ENCODE data around the gene CARNS1. TPM values are rescaled to one million over a fixed set of nuclear protein-coding genes. Genes with fewer than 3 reads are reported as not detected.

The CARNS1 gene
- total RNA-seq, 1 experiment from 2014 or later = 1.1 TPM

DNA sequence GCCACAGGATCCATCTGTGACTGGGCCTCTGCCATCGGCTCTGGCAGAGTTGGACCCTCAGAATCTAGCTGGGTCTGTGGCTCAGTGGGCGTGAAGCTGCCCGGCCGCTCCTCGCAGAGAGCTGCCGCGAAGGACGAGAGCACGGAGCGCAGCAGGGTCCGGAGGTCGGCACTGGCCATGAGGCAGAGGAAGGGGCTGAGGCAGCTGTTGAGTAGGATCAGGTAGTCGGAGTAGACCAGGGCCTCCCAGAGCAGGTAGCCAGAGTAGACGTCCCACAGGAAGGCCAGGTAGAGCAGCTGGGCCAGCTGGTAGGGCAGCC is 36.1 kb downstream of the CARNS1 start:
- Histone ChIP-seq H2AFZ (ENCODE audit: low read length) (no peak overlapping the region), H4K8ac (replicated peaks; ENCODE audit: insufficient read length, low read depth, low read length) (no peak overlapping the region)
- WGBS (ENCODE audit: extremely low coverage, insufficient read length, low lambda C conversion rate) = no CpG with 5 or more reads among the region's 14 CpGs

More for the DNA sequence above, 36.1 kb downstream of the CARNS1 start:
- 0 out of 4 replicates have a peak, but pooled peaks cover 2 to 4% of the 10 kb centered on the region in 2 experiments for H3K4me1 Mint-ChIP-seq
- no peaks in the 10 kb centered on the region for H4K20me1 ChIP-seq (ENCODE audit: control insufficient read depth, insufficient read depth, insufficient read length)
- H3K4me3 Mint-ChIP-seq = peak overlapping the region in 1 of 2 experiments; percentile 45; a peak in 1 of 5 replicates
- no peaks in the 10 kb centered on the region for H3K79me2 ChIP-seq (ENCODE audit: insufficient read depth, low read length)
- no peak overlapping the region for H3K4ac ChIP-seq (ENCODE audit: low read depth, low read length)
- no peaks in the 10 kb centered on the region; a peak in 1 of 5 replicates for H3K9me3 Mint-ChIP-seq
- no peak overlapping the region for H2BK5ac ChIP-seq (ENCODE audit: insufficient read length, low read length)
- no peak overlapping the region for H2BK20ac ChIP-seq (ENCODE audit: low read depth, low read length, poor library complexity, severe bottlenecking)
- H3K23me2 ChIP-seq (ENCODE audit: insufficient read length, low read depth, low read length, poor library complexity, severe bottlenecking) = peaks cover 3% of the 10 kb centered on the region
- H3K27me3 Mint-ChIP-seq (ENCODE audit: low read depth) = peaks cover 11% of the 10 kb centered on the region
- no peaks in the 10 kb centered on the region for H3K79me1 ChIP-seq (ENCODE audit: insufficient read depth, low read depth, low read length, poor library complexity, severe bottlenecking)
- no peaks in the 10 kb centered on the region; a peak in 1 of 7 replicates for H3K36me3 Mint-ChIP-seq (ENCODE audit: insufficient read depth in 1 of 3, low read depth in 3 of 3)
- no peak overlapping the region for H3T11ph ChIP-seq (ENCODE audit: low read length)
- H3K9me3 ChIP-seq (ENCODE audit: control insufficient read depth, low read depth, low read length) = no peaks in the 10 kb centered on the region
- H3K27ac ChIP-seq (ENCODE audit: insufficient read length, low read depth, low read length) = no peak overlapping the region
- no peak overlapping the region for H2BK120ac ChIP-seq (ENCODE audit: low read depth, low read length, poor library complexity, severe bottlenecking)
- H2BK15ac ChIP-seq (ENCODE audit: low read depth, low read length) = no peak overlapping the region
- H2BK12ac ChIP-seq (ENCODE audit: insufficient read length, low read depth, low read length) = no peak overlapping the region
- H3K18ac ChIP-seq (ENCODE audit: insufficient read length, low read depth, low read length) = no peak overlapping the region
- H3K23ac ChIP-seq (ENCODE audit: insufficient read length, low read depth, low read length) = no peak overlapping the region
- no peak overlapping the region for H4K5ac ChIP-seq (ENCODE audit: insufficient read length, low read depth, low read length)
- H3K14ac ChIP-seq (ENCODE audit: insufficient read depth, low read length) = no peak overlapping the region; the same call in 1 of the 2 replicates
- no peak for DNase-seq
- no peak overlapping the region for H4K91ac ChIP-seq (ENCODE audit: insufficient read length, low read depth, low read length)
- no peak overlapping the region for H3K56ac ChIP-seq (ENCODE audit: insufficient read length, low read depth, low read length)
- no peak overlapping the region for H2AK5ac ChIP-seq (ENCODE audit: insufficient read length, low read length)
- no peak overlapping the region for H3K4me2 ChIP-seq (ENCODE audit: insufficient read depth, insufficient read length, low read length)
- H3K27me3 ChIP-seq (ENCODE audit: insufficient read depth, low read length) = no peaks in the 10 kb centered on the region
- H3K4me1 ChIP-seq (ENCODE audit: insufficient read depth, low read length) = no peaks in the 10 kb centered on the region
- H3K27ac Mint-ChIP-seq = peak overlapping the region in 1 of 3 experiments; percentile 68; a peak in 1 of 7 replicates
- TF ChIP-seq, protein P1, sequence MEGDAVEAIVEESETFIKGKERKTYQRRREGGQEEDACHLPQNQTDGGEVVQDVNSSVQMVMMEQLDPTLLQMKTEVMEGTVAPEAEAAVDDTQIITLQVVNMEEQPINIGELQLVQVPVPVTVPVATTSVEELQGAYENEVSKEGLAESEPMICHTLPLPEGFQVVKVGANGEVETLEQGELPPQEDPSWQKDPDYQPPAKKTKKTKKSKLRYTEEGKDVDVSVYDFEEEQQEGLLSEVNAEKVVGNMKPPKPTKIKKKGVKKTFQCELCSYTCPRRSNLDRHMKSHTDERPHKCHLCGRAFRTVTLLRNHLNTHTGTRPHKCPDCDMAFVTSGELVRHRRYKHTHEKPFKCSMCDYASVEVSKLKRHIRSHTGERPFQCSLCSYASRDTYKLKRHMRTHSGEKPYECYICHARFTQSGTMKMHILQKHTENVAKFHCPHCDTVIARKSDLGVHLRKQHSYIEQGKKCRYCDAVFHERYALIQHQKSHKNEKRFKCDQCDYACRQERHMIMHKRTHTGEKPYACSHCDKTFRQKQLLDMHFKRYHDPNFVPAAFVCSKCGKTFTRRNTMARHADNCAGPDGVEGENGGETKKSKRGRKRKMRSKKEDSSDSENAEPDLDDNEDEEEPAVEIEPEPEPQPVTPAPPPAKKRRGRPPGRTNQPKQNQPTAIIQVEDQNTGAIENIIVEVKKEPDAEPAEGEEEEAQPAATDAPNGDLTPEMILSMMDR (conservative IDR thresholded peaks at IDR 0.05) = no peak
- H3K9ac ChIP-seq (ENCODE audit: extremely low read depth, insufficient read length, low read length) = no peak overlapping the region
